Activated naive CD4-positive, alpha-beta T cell treated with anti-CD3 and anti-CD28 coated beads for 36 hours (primary cell): ENCODE results near the gene GRIN2B. TPM values are rescaled to one million over a fixed set of nuclear protein-coding genes. Genes with fewer than 3 reads are reported as not detected.

Experiments
- CTCF ChIA-PET: fragments of 350-600 bp; sonication (Branson Sonifier 250); formaldehyde crosslinking; loops from one replicate; lab custom pipeline; 2021; ENCODE audit warnings: antibody characterized with exemption; lab: Charles Lee
- DNase-seq: peaks from one replicate; pipeline ENCODE4 v3.0.0-alpha.2; 2020
- H3K27ac Mint-ChIP-seq: one replicate; pipeline ENCODE4 v1.8.0; 2021; ENCODE audit warnings: mild to moderate bottlenecking, mixed read lengths
- H3K27me3 Mint-ChIP-seq: one replicate; pipeline ENCODE4 v1.8.0; 2021; ENCODE audit warnings: low read depth, mixed read lengths
- H3K36me3 Mint-ChIP-seq: one replicate; pipeline ENCODE4 v1.8.0; 2021; ENCODE audit warnings: low read depth, mixed read lengths
- H3K4me1 Mint-ChIP-seq: one replicate; pipeline ENCODE4 v1.8.0; 2021; ENCODE audit warnings: low read depth, mixed read lengths
- H3K4me3 Mint-ChIP-seq: one replicate; pipeline ENCODE4 v1.8.0; 2021; ENCODE audit warnings: mild to moderate bottlenecking, moderate library complexity, mixed read lengths
- H3K9me3 Mint-ChIP-seq: one replicate; pipeline ENCODE4 v1.8.0; 2021; ENCODE audit warnings: mixed read lengths
- intact Hi-C: fragments of 100-400 bp; cut with micrococcal nuclease; formaldehyde crosslinking; loops from one replicate; pipeline ENCODE4 v1.15.1; 2023
- total RNA-seq, 2 experiments: library from RNA; stranded (reverse); gene quantifications; one replicate each; pipeline ENCODE4 v1.2.3, GENCODE V29; 2021

GRIN2B gene
- total RNA-seq, 2 experiments from 2014 or later: not detected

GRCh38 chr12:13950502-13950901, 30.9 kb downstream of the GRIN2B start:
- Mint-ChIP-seq H3K4me3 (no peak overlapping the region), H3K36me3 (no peaks in the 10 kb centered on the region), H3K27me3 (no peaks in the 10 kb centered on the region), H3K9me3 (no peaks in the 10 kb centered on the region), H3K27ac (no peak overlapping the region), H3K4me1 (no peaks in the 10 kb centered on the region)
- CTCF ChIA-PET: interaction anchor here (0.7 kb wide), 1 partner anchor 120 kb away, joined by 3 read pairs; no protein-coding TSS in a partner anchor
- intact Hi-C loops: no loop called here
- DNase-seq: no peak

GRCh38 chr12:13948621-13949020, 32.8 kb downstream of the GRIN2B start:
- Mint-ChIP-seq H3K4me3 (no peak overlapping the region), H3K4me1 (no peaks in the 10 kb centered on the region), H3K9me3 (no peaks in the 10 kb centered on the region), H3K36me3 (no peaks in the 10 kb centered on the region), H3K27me3 (peaks cover 5% of the 10 kb centered on the region), H3K27ac (no peak overlapping the region)
- DNase-seq: no peak
- intact Hi-C loops: no loop called here
- CTCF ChIA-PET: no interaction called here

GRCh38 chr12:13947276-13947946, 34.0 kb downstream of the GRIN2B start:
- H3K9me3 Mint-ChIP-seq: no peaks in the 10 kb centered on the region
- CTCF ChIA-PET: interaction anchor here (0.6 kb wide), 1 partner anchor 219 kb away, joined by 6 read pairs; no protein-coding TSS in a partner anchor
- DNase-seq: no peak
- no peaks in the 10 kb centered on the region for H3K4me1 Mint-ChIP-seq
- intact Hi-C loops: no loop called here
- H3K27ac Mint-ChIP-seq: no peak overlapping the region
- H3K36me3 Mint-ChIP-seq: no peaks in the 10 kb centered on the region
- no peak overlapping the region for H3K4me3 Mint-ChIP-seq
- H3K27me3 Mint-ChIP-seq: peaks cover 10% of the 10 kb centered on the region

- intact Hi-C loops: no loop called here
- no peak overlapping the region for H3K27ac Mint-ChIP-seq
- peaks cover 25% of the 10 kb centered on the region for H3K27me3 Mint-ChIP-seq
- H3K4me3 Mint-ChIP-seq: no peak overlapping the region
- H3K36me3 Mint-ChIP-seq: no peaks in the 10 kb centered on the region
- H3K4me1 Mint-ChIP-seq: no peaks in the 10 kb centered on the region
- CTCF ChIA-PET: no interaction called here
- no peaks in the 10 kb centered on the region for H3K9me3 Mint-ChIP-seq
- no peak for DNase-seq
Measured at GRCh38 chr12:13945641-13946040, 35.8 kb downstream of the GRIN2B start.

GRCh38 chr12:13945236-13945635, 36.2 kb downstream of the GRIN2B start:
- H3K4me1 Mint-ChIP-seq: no peaks in the 10 kb centered on the region
- intact Hi-C loops: no loop called here
- no peaks in the 10 kb centered on the region for H3K9me3 Mint-ChIP-seq
- H3K27ac Mint-ChIP-seq: no peak overlapping the region
- H3K4me3 Mint-ChIP-seq: no peak overlapping the region
- no peak for DNase-seq
- H3K27me3 Mint-ChIP-seq: peaks cover 25% of the 10 kb centered on the region
- H3K36me3 Mint-ChIP-seq: no peaks in the 10 kb centered on the region
- CTCF ChIA-PET: no interaction called here

- no peaks in the 10 kb centered on the region for H3K4me1 Mint-ChIP-seq
- H3K36me3 Mint-ChIP-seq: no peaks in the 10 kb centered on the region
- no peak overlapping the region for H3K4me3 Mint-ChIP-seq
- intact Hi-C loops: loop anchor here (5.0 kb wide), 1 partner anchor 686 kb away; no protein-coding TSS in a partner anchor
- no peak overlapping the region for H3K27ac Mint-ChIP-seq
- DNase-seq: no peak
- H3K9me3 Mint-ChIP-seq: peaks cover under 1% of the 10 kb centered on the region
- CTCF ChIA-PET: no interaction called here
- peaks cover 25% of the 10 kb centered on the region for H3K27me3 Mint-ChIP-seq
Measured at GRCh38 chr12:13942826-13943225, 38.6 kb downstream of the GRIN2B start.

- intact Hi-C loops: loop anchor here (5.0 kb wide), 1 partner anchor 684 kb away; no protein-coding TSS in a partner anchor
- H3K27ac Mint-ChIP-seq: no peak overlapping the region
- CTCF ChIA-PET: interaction anchor here (0.9 to 1.7 kb wide), 2 partner anchors 13 to 78 kb away, joined by 3 to 5 read pairs; no protein-coding TSS in a partner anchor
- H3K4me1 Mint-ChIP-seq: no peaks in the 10 kb centered on the region
- H3K27me3 Mint-ChIP-seq: peaks cover 25% of the 10 kb centered on the region
- no peak overlapping the region for H3K4me3 Mint-ChIP-seq
- DNase-seq: peak; percentile 18
- H3K9me3 Mint-ChIP-seq: peaks cover 4% of the 10 kb centered on the region
- H3K36me3 Mint-ChIP-seq: no peaks in the 10 kb centered on the region
Measured at GRCh38 chr12:13941258-13942249, 39.8 kb downstream of the GRIN2B start.

GRCh38 chr12:13940335-13940865, 41.0 kb downstream of the GRIN2B start:
- no peaks in the 10 kb centered on the region for H3K4me1 Mint-ChIP-seq
- peaks cover 25% of the 10 kb centered on the region for H3K27me3 Mint-ChIP-seq
- peaks cover 4% of the 10 kb centered on the region for H3K9me3 Mint-ChIP-seq
- H3K4me3 Mint-ChIP-seq: no peak overlapping the region
- CTCF ChIA-PET: interaction anchor here (0.9 kb wide), 1 partner anchor 12 kb away, joined by 3 read pairs; no protein-coding TSS in a partner anchor
- intact Hi-C loops: loop anchor here (5.0 kb wide), 1 partner anchor 683 kb away; no protein-coding TSS in a partner anchor
- no peak for DNase-seq
- H3K27ac Mint-ChIP-seq: no peak overlapping the region
- H3K36me3 Mint-ChIP-seq: no peaks in the 10 kb centered on the region

- CTCF ChIA-PET: no interaction called here
- Mint-ChIP-seq H3K9me3 (peaks cover 4% of the 10 kb centered on the region), H3K4me1 (no peaks in the 10 kb centered on the region), H3K27ac (no peak overlapping the region), H3K4me3 (no peak overlapping the region), H3K27me3 (peaks cover 17% of the 10 kb centered on the region), H3K36me3 (no peaks in the 10 kb centered on the region)
- intact Hi-C loops: no loop called here
- no peak for DNase-seq
Measured at GRCh38 chr12:13937735-13938134, 43.7 kb downstream of the GRIN2B start.

GRCh38 chr12:13935169-13935568, 46.2 kb downstream of the GRIN2B start:
- CTCF ChIA-PET: no interaction called here
- Mint-ChIP-seq H3K27ac (no peak overlapping the region), H3K36me3 (no peaks in the 10 kb centered on the region), H3K4me1 (no peaks in the 10 kb centered on the region), H3K4me3 (no peak overlapping the region), H3K9me3 (peaks cover 4% of the 10 kb centered on the region), H3K27me3 (peaks cover 2% of the 10 kb centered on the region)
- no peak for DNase-seq
- intact Hi-C loops: no loop called here
